Measurements from ENCODE around the gene LRTM1.

Gene LRTM1

DNA sequence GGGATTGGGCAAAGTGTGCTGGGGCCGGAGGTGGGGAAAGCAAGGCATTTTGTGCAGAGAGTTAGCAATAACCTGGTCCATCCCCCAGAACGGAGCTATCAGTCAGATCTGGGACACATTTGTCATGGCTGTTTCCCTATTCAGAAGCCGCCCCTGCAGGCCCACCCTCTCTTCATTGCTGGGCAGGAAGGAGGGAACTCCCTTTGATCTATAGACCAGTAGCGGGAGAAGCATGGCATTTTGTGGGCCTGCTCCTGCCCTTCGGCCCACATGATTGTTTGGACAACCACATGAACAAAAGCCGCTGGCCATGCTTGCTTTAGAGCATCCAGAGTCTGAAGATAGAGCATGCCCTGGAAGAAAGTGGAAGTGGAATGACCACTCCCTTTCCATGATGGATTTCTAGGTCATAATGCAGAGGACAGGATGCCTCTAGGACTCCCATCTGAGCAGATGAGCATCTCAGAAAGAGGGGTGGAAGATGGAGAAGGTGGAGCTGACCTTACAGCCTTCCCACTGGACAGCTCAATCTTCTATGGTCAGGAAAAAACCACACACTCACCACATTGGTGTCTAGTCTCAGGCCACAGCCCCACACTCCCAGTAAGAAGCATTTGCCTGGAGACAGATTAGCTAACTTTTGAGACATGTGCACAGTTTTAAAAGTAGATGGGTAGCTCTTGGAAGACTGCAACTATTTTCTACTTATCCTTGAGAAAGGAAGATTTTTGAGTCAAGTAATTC is 11.9 kb upstream of the LRTM1 start:
- DNase-seq: no peak

- DNase-seq: no peak
Observed at GRCh38 chr3:54936561-54936960, 8.7 kb upstream of the LRTM1 start.

- no peak for DNase-seq
Observed at GRCh38 chr3:54935869-54936268, 8.0 kb upstream of the LRTM1 start.

- no peak for DNase-seq
Observed at GRCh38 chr3:54932606-54933005, 4.7 kb upstream of the LRTM1 start.

DNA sequence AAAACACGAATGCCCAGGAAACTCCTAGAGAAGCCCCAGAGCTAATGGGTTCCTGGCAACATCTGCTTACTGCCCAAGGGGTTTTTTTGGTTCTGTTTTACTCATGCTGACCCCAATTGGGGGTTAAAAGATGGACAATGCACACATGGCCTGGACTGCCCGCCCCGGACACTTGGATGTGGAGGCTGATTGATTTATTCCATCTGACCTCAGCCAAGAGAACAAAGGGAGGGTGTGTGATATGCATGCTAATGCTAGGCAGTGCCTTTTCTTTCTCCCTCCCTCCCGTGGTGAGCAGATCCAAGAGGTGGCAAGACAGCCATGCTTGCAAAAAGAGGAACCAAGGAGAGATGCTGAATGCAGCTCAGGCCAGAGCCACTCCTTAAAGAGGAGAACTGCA is 3.3 kb upstream of the LRTM1 start:
- no peak for DNase-seq

GRCh38 chr3:54918516-54918915 is 9.3 kb downstream of the LRTM1 start:
- DNase-seq: no peak

GRCh38 chr3:54917862-54918261 is 10.0 kb downstream of the LRTM1 start:
- no peak for DNase-seq

GRCh38 chr3:54917174-54917573 is 10.7 kb downstream of the LRTM1 start:
- DNase-seq: no peak

DNA sequence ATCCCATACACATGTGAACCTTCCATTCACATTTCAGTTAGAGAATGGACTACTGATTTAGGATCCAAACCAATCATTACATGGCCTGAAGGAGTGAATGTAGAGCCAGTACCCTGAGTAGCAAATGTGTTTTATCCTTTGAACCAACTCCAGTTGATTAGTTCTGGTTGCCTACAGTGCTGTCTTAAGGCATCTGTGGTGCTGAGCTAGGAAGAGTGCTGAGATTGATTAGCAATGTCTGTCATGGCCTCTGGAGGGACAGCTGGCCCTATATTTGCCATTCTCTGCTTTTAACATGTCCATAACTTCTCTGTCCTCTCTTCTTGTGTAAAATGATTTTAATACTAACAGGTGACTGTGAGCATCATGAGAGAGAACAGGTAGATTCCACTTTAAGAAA is 11.1 kb downstream of the LRTM1 start:
- no peak for DNase-seq

DNA sequence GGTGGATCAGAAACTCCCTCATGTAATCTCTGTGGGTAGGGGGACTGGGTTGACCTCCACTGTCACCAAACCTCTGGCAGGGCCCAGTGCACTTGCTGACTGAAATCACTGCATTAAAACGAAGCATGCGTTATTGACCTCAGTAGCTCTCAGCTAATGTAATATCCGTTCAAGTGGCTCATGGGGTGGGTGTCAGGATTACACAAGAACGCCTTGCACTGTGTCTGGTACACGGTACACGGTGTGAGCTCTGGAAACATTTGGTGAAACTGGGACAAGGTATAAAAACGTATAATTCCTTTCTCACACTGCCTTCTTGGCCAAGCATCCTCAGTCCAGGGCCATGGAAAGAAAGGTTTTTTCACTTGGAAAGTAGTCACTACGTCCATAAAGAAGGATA is 11.9 kb downstream of the LRTM1 start:
- DNase-seq: no peak

GRCh38 chr3:54915181-54915580 is 12.7 kb downstream of the LRTM1 start:
- DNase-seq: no peak

DNA sequence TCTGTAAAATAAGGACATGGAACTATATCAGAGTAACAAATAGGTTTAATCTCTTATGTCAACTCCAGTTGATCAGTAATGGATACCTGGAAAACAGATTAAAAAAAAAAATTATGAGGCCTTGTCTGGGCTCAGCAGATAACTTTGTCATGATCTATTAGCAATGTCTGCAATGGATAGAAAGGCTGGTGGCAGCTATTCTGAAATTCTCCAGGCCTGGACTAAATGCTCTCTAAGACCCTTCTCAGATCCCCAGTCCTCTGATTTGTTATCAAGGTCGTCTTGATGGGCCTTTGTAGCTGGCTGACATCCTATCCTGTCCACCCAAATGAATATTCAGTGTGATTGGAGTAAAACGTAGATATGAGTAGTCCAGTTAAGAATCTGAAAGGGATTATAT is 13.7 kb downstream of the LRTM1 start:
- no peak for DNase-seq

DNA sequence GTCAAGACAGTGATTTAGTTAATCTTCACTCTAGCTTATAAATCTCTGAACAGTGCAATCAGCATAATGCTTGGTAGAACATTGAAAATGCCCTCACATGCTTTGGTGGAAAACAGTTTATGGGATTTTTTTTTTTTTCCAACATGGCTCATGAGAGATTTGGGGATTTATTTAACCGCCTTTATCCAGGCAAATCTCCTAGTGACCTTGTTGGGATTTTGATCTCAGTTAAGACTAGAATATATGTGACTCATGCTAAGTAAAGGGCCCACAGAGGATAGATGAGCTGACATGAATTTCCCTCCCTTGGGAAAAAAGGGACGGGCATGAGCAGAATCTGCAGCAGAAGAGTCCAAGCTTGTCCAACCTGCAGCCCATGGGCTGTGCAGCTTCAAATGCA is 18.7 kb downstream of the LRTM1 start:
- DNase-seq: no peak

GRCh38 chr3:54906763-54907162 is 21.1 kb downstream of the LRTM1 start:
- no peak for DNase-seq

GRCh38 chr3:54905920-54906319 is 21.9 kb downstream of the LRTM1 start:
- DNase-seq: no peak

DNA sequence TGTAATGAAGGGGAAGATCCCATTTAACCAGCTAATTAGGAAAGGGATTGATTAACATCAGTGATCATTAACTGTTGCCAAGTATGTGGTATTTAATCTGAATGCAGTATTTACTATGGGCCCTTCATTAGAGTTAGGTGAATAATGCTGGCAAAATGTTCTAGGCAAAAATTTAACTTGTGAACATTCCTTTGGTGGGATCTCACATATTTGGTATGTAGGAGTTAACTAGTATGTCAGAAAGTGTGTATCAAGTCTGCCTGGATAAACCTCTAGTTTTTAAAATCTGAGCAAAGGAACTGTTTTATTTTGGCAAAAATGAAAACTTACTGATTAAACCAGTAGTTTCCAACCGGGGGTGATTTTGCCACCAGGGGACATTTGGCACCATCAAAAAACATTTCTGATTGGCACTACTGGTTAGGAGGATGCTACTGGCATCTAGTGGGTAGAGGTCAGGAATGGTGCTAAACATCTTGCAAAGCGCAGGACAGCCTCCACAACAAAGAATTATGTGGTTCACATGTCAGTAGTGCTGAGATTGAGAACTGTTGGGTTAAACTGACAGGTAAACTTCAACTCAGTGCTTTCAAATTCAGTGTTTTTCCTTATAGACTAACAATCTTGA is 22.5 kb downstream of the LRTM1 start:
- peak; percentile 74 for DNase-seq

GRCh38 chr3:54901906-54902685 is 25.8 kb downstream of the LRTM1 start:
- DNase-seq: no peak

GRCh38 chr3:54900838-54901591 is 26.8 kb downstream of the LRTM1 start:
- DNase-seq: no peak

- DNase-seq: no peak
Observed at GRCh38 chr3:54899273-54899672, 28.6 kb downstream of the LRTM1 start.

- DNase-seq: no peak
Observed at GRCh38 chr3:54897028-54897711, 30.7 kb downstream of the LRTM1 start.

GRCh38 chr3:54895613-54896012 is 32.2 kb downstream of the LRTM1 start:
- no peak for DNase-seq

- no peak for DNase-seq
Observed at GRCh38 chr3:54892168-54892567, 35.7 kb downstream of the LRTM1 start.

DNA sequence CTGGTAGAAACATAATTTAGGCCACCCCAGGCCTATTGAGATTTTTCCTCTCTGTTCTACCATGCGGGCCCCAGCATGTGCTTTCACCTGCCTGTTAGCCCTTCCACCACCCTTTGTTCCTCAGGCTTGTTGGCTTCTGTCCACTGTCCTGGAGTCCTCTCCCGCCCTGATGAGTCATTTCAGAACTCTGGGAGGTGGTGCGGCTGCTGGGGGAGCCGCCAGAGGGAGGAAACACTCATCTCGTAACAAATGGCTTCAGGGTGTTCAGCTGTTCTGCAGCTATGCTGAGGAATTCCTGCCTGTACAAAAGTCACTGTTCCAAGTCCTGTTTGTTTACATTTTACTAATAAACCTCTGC is 36.3 kb downstream of the LRTM1 start:
- DNase-seq: peak; percentile 94
